ENCODE data around the gene CAPN1. TPM values are rescaled to one million over a fixed set of nuclear protein-coding genes. Genes with fewer than 3 reads are reported as not detected.

CAPN1 gene
- total and polyA plus RNA-seq, 9 of the 15 experiments (the other 6 are each of a cell fraction or from before 2014, with no cell fraction given) = 3.5 to 199 (median 61.6) TPM

DNA sequence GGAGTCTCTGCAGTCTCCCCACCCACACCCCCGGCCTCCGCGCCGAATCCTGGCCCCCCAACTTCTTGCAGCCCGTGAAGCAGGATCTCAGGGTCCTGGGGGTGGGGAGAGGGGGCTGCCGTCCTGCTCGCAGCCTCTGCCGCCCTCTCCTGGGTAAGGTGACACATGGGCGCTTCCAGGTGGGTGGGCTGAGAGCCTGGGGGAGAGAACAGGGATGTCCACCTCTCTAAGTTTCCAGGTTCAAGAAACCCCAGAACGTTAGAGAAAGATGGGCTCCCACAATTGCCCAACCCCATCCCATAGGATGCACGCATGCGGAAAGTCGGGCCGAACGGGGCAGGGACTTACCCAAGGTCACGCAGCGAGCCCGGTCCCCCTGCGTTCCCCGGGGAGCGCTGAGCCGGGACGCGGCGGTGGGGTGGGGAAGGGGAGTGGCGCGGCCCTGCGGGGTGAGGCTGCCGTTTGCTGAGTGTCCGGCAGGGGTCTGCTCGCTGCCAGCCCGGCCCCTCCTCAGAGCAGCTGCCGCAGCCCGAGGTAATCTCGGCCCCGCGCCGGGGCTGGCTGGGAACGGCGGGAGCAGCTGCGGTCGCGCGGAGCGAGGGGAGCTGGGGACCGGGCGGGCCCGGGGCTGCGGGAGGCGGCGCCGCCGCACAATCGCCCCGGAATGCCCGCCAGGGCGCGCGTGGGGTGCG is 705 bp upstream of the CAPN1 start (continued):
- TF ChIP-seq RBM15 (IDR thresholded peaks at IDR 0.05; ENCODE audit: insufficient read depth, low read length) (no peak), MCM3 (IDR thresholded peaks at IDR 0.05) (no peak), HDAC3 (IDR thresholded peaks at IDR 0.05; ENCODE audit: borderline replicate concordance, partially characterized antibody) (no peak), POLR2B (IDR thresholded peaks at IDR 0.05; ENCODE audit: low read depth, partially characterized antibody) (no peak), TRIM28 (IDR thresholded peaks at IDR 0.05) (no peak), JUND (IDR thresholded peaks at IDR 0.05; ENCODE audit: borderline replicate concordance, low read depth, low read length) (peak; percentile 33; the same call in 1 of the 2 replicates), JUND (tag; IDR thresholded peaks at IDR 0.05; ENCODE audit: borderline replicate concordance, low read depth, low read length) (0 out of 3 replicates have a peak, but pooled peaks have one; percentile 8), GATAD2B (IDR thresholded peaks at IDR 0.05; ENCODE audit: borderline replicate concordance) (no peak), ZNF778 (CRISPR knock-in tag; IDR thresholded peaks at IDR 0.05) (no peak), ZKSCAN8 (CRISPR knock-in tag; IDR thresholded peaks at IDR 0.05) (no peak), SMARCC2 (IDR thresholded peaks at IDR 0.05; ENCODE audit: low read depth) (no peak), EWSR1 (IDR thresholded peaks at IDR 0.05; ENCODE audit: borderline replicate concordance, low read depth, partially characterized antibody) (no peak), ZNF445 (CRISPR knock-in tag; IDR thresholded peaks at IDR 0.05; ENCODE audit: low read depth) (no peak), ZC3H11A (IDR thresholded peaks at IDR 0.05; ENCODE audit: low read depth, low read length) (no peak), CEBPG (CRISPR knock-in tag; IDR thresholded peaks at IDR 0.05) (no peak), CEBPG (tag; conservative IDR thresholded peaks at IDR 0.05 in 1 of 2, IDR thresholded peaks at IDR 0.05 in 1 of 2) (no peak), CSDE1 (IDR thresholded peaks at IDR 0.05) (no peak), NR2F6 (CRISPR knock-in tag; IDR thresholded peaks at IDR 0.05) (no peak), PPARD (CRISPR knock-in tag; IDR thresholded peaks at IDR 0.05) (no peak), ZZZ3 (IDR thresholded peaks at IDR 0.05) (no peak), ATF7 (IDR thresholded peaks at IDR 0.05) (peak; percentile 55), CC2D1A (IDR thresholded peaks at IDR 0.05) (peak; percentile 76; the same call in 1 of the 2 replicates), ZNF707 (CRISPR knock-in tag; conservative IDR thresholded peaks at IDR 0.05) (no peak)
- TF ChIP-seq, protein P1, sequence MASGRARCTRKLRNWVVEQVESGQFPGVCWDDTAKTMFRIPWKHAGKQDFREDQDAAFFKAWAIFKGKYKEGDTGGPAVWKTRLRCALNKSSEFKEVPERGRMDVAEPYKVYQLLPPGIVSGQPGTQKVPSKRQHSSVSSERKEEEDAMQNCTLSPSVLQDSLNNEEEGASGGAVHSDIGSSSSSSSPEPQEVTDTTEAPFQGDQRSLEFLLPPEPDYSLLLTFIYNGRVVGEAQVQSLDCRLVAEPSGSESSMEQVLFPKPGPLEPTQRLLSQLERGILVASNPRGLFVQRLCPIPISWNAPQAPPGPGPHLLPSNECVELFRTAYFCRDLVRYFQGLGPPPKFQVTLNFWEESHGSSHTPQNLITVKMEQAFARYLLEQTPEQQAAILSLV (tag; IDR thresholded peaks at IDR 0.05) = no peak
- TF ChIP-seq, protein P2, sequence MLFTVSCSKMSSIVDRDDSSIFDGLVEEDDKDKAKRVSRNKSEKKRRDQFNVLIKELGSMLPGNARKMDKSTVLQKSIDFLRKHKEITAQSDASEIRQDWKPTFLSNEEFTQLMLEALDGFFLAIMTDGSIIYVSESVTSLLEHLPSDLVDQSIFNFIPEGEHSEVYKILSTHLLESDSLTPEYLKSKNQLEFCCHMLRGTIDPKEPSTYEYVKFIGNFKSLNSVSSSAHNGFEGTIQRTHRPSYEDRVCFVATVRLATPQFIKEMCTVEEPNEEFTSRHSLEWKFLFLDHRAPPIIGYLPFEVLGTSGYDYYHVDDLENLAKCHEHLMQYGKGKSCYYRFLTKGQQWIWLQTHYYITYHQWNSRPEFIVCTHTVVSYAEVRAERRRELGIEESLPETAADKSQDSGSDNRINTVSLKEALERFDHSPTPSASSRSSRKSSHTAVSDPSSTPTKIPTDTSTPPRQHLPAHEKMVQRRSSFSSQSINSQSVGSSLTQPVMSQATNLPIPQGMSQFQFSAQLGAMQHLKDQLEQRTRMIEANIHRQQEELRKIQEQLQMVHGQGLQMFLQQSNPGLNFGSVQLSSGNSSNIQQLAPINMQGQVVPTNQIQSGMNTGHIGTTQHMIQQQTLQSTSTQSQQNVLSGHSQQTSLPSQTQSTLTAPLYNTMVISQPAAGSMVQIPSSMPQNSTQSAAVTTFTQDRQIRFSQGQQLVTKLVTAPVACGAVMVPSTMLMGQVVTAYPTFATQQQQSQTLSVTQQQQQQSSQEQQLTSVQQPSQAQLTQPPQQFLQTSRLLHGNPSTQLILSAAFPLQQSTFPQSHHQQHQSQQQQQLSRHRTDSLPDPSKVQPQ (CRISPR knock-in tag; IDR thresholded peaks at IDR 0.05; ENCODE audit: borderline replicate concordance) = no peak
- TF ChIP-seq, protein P3, sequence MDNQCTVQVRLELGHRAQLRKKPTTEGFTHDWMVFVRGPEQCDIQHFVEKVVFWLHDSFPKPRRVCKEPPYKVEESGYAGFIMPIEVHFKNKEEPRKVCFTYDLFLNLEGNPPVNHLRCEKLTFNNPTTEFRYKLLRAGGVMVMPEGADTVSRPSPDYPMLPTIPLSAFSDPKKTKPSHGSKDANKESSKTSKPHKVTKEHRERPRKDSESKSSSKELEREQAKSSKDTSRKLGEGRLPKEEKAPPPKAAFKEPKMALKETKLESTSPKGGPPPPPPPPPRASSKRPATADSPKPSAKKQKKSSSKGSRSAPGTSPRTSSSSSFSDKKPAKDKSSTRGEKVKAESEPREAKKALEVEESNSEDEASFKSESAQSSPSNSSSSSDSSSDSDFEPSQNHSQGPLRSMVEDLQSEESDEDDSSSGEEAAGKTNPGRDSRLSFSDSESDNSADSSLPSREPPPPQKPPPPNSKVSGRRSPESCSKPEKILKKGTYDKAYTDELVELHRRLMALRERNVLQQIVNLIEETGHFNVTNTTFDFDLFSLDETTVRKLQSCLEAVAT (IDR thresholded peaks at IDR 0.05) = peak in 1 of 2 experiments; percentile 28; a peak in 1 of 4 replicates

Data from K562 (cell line).